A549 (cell line): ENCODE measurements around the gene BRF1. TPM values are rescaled to one million over a fixed set of nuclear protein-coding genes. Genes with fewer than 3 reads are reported as not detected.

Experiments
- ATAC-seq, 2 experiments: fragments of 200-7000 bp in 1 of 2; fragments of >200 bp in 1 of 2; cut with Nextera tagmentation in 1 of 2; cut with Tn5 transposase in 1 of 2; 3 replicates each; pipeline versions ENCODE4 v1.8.0 to v1.9.1; 2018 to 2020; ENCODE audit warnings: mild to moderate bottlenecking in 1 of 2, moderate library complexity in 1 of 2
- CTCF ChIA-PET: fragments of 300-600 bp; sonication (Branson Sonifier 250); formaldehyde crosslinking; extraction: SDS; loops from one replicate; lab custom pipeline; 2021; ENCODE audit warnings: antibody characterized with exemption, inconsistent platforms; lab: Yijun Ruan, JAX
- POLR2A ChIA-PET: fragments of 350-600 bp; formaldehyde crosslinking; extraction: SDS; loops from one replicate; lab custom pipeline; 2021; ENCODE audit warnings: antibody characterized with exemption, inconsistent platforms; lab: Yijun Ruan, JAX
- DNase-seq, 2 experiments: peaks; one replicate each; pipeline versions ENCODE4 v3.0.0 to v3.0.0-alpha.2; 2011 to 2016; ENCODE audit warnings: low read depth in 1 of 2, low spot score in 1 of 2
- FAIRE-seq: peaks from 2 replicates; lab custom pipeline; 2011; peaks lifted over from hg19 to GRCh38; lab: Jason Lieb, UNC
- H3K27ac ChIP-seq, 2 experiments: fragments of >200 bp; sonication (Bioruptor Twin); formaldehyde crosslinking; 3 replicates each; pipeline ENCODE4 v1.5.1; 2016 to 2017
- H3K4me1 ChIP-seq: fragments of >200 bp; sonication (Bioruptor Twin); formaldehyde crosslinking; 3 replicates; pipeline ENCODE4 v1.6.1; 2016
- H3K4me2 ChIP-seq: fragments of >200 bp; sonication (Bioruptor Twin); formaldehyde crosslinking; 3 replicates; pipeline ENCODE4 v1.6.1; 2016
- H3K4me3 ChIP-seq: fragments of >200 bp; sonication (Bioruptor Twin); formaldehyde crosslinking; 3 replicates; pipeline ENCODE4 v1.5.1; 2016
- H3K9me3 ChIP-seq: fragments of >200 bp; sonication (Bioruptor Twin); formaldehyde crosslinking; 3 replicates; pipeline ENCODE4 v1.6.1; 2016
- CBX8 ChIP-seq: fragments of 200-600 bp; sonication (generic); IDR thresholded peaks from 2 replicates; pipeline ENCODE4 v1.6.1; 2016
- CEBPB ChIP-seq, 2 experiments: fragments of >200 bp in 1 of 2; sonication (Bioruptor Twin) in 1 of 2; formaldehyde crosslinking in 1 of 2; IDR thresholded peaks; 2 replicates each; pipeline ENCODE4 v1.6.1; 2012 to 2016
- CTCF ChIP-seq: fragments of >200 bp; sonication (Bioruptor Twin); formaldehyde crosslinking; IDR thresholded peaks from 3 replicates; pipeline ENCODE4 v1.5.1; 2016
- EHF ChIP-seq: fragments of 250-450 bp; sonication (Bioruptor Pico); IDR thresholded peaks from 2 replicates; pipeline ENCODE4 v1.5.0; 2020; ENCODE audit warnings: mild to moderate bottlenecking
- EHMT2 ChIP-seq: fragments of 200-600 bp; sonication (generic); IDR thresholded peaks from 2 replicates; pipeline ENCODE4 v1.6.1; 2016; ENCODE audit warnings: antibody characterized with exemption, low read depth, mild to moderate bottlenecking, moderate library complexity
- EP300 ChIP-seq, 2 experiments: fragments of >200 bp; sonication (Bioruptor Twin); formaldehyde crosslinking; IDR thresholded peaks; 2 replicates in 1 of 2; 3 replicates in 1 of 2; pipeline ENCODE4 v1.6.1; 2016 to 2017
- ESRRA ChIP-seq: fragments of 150-350 bp; IDR thresholded peaks from 2 replicates; pipeline ENCODE4 v1.6.1; 2014; ENCODE audit warnings: mild to moderate bottlenecking, low read length, borderline replicate concordance
- FOSL2 ChIP-seq, 2 experiments: fragments of 450-650 bp in 1 of 2; fragments of >200 bp in 1 of 2; sonication (Bioruptor Twin) in 1 of 2; formaldehyde crosslinking; IDR thresholded peaks; 2 replicates each; pipeline versions ENCODE4 v1.5.0 to v1.6.1; 2016 to 2020; ENCODE audit warnings: mild to moderate bottlenecking in 1 of 2, moderate library complexity in 1 of 2
- HDAC2 ChIP-seq: fragments of 200-600 bp; sonication (generic); IDR thresholded peaks from 2 replicates; pipeline ENCODE4 v1.6.1; 2016
- HOXB5 ChIP-seq: fragments of 250-450 bp; sonication (Bioruptor Pico); IDR thresholded peaks from 2 replicates; pipeline ENCODE4 v1.5.0; 2020; ENCODE audit warnings: mild to moderate bottlenecking, moderate library complexity
- KDM1A ChIP-seq: fragments of 200-600 bp; sonication (generic); IDR thresholded peaks from 2 replicates; pipeline ENCODE4 v1.6.1; 2016; ENCODE audit warnings: low read depth, mild to moderate bottlenecking
- KDM5A ChIP-seq: fragments of 200-600 bp; sonication (generic); IDR thresholded peaks from 2 replicates; pipeline ENCODE4 v1.6.1; 2016; ENCODE audit warnings: antibody characterized with exemption, mild to moderate bottlenecking
- MAFK ChIP-seq: fragments of 450-650 bp; IDR thresholded peaks from 2 replicates; pipeline ENCODE4 v1.6.1; 2014; ENCODE audit not compliant: partially characterized antibody
- MAZ ChIP-seq: fragments of 150-350 bp; IDR thresholded peaks from 2 replicates; pipeline ENCODE4 v1.6.1; 2014; ENCODE audit warnings: antibody characterized with exemption, low read depth, low read length, borderline replicate concordance
- MYC ChIP-seq: IDR thresholded peaks from 2 replicates; pipeline ENCODE4 v1.6.1; 2012; ENCODE audit warnings: mild to moderate bottlenecking, inconsistent platforms, low read length, improper control_type of control experiment, borderline replicate concordance
- NR3C1 ChIP-seq: fragments of >200 bp; sonication (Bioruptor Twin); formaldehyde crosslinking; IDR thresholded peaks from 3 replicates; pipeline ENCODE4 v1.6.1; 2017
- POLR2A ChIP-seq: IDR thresholded peaks from 2 replicates; pipeline ENCODE4 v1.6.1; 2012; ENCODE audit warnings: mild to moderate bottlenecking, low read length
- RAD21 ChIP-seq, 2 experiments: fragments of >200 bp in 1 of 2; sonication (Bioruptor Twin) in 1 of 2; formaldehyde crosslinking in 1 of 2; IDR thresholded peaks in 1 of 2; conservative IDR thresholded peaks in 1 of 2; 2 replicates in 1 of 2; 3 replicates in 1 of 2; pipeline ENCODE4 v1.6.1; 2012 to 2018; ENCODE audit warnings: inconsistent platforms in 1 of 2
- SMC3 ChIP-seq: fragments of >200 bp; sonication (Bioruptor Twin); formaldehyde crosslinking; IDR thresholded peaks from 3 replicates; pipeline ENCODE4 v1.6.1; 2018; ENCODE audit warnings: inconsistent platforms
- TFCP2L1 ChIP-seq: fragments of 250-450 bp; sonication (Bioruptor Pico); IDR thresholded peaks from 2 replicates; pipeline ENCODE4 v1.5.0; 2021; ENCODE audit warnings: mild to moderate bottlenecking
- TP53 ChIP-seq: fragments of 250-450 bp; sonication (Bioruptor Pico); IDR thresholded peaks from 2 replicates; pipeline ENCODE4 v1.5.0; 2021; ENCODE audit warnings: mild to moderate bottlenecking, moderate library complexity
- USF2 ChIP-seq: fragments of 450-650 bp; IDR thresholded peaks from 2 replicates; pipeline ENCODE4 v1.6.1; 2014; ENCODE audit warnings: antibody characterized with exemption
- ZNF302 ChIP-seq: fragments of 250-450 bp; sonication (Bioruptor Pico); IDR thresholded peaks from 2 replicates; pipeline ENCODE4 v1.9.0; 2021; ENCODE audit warnings: inconsistent platforms, mild to moderate bottlenecking, moderate library complexity
- WGBS: methylation state at CpG from one replicate; pipeline ENCODE4 v1.1.6; 2017; ENCODE audit errors: missing lambda C conversion rate; 5-methylcytosine and 5-hydroxymethylcytosine counted together
- polyA plus RNA-seq, 4 experiments: library from polyadenylated mRNA; depleted of rRNA in 3 of 4; stranded (reverse); fragments of >200 nt; fragmentation: RNase III in 1 of 4; extraction: RNeasy Plus Mini Kit Qiagen cat#74134 plus additional on column Dnase treatment in 1 of 4; gene quantifications; 2 replicates in 3 of 4; 3 replicates in 1 of 4; pipeline ENCODE4 v1.2.3, GENCODE V29; 2011 to 2017
- TF ChIP-seq, protein P1 (sequence below): fragments of 150-350 bp; IDR thresholded peaks from 2 replicates; pipeline ENCODE4 v1.6.1; 2014; ENCODE audit warnings: low read depth, mild to moderate bottlenecking, low read length

BRF1 gene
- polyA plus RNA-seq, 2 of the 4 experiments (the other 2 are of a cell fraction): 8.5 to 25.7 TPM

GRCh38 chr14:105283028-105283427, 17.8 kb downstream of the BRF1 start:
- TF ChIP-seq NR3C1 (no peak), EHF (CRISPR knock-in tag) (no peak), HDAC2 (no peak), MAFK (no peak), KDM5A (no peak)
- no peak for DNase-seq
- 85% methylated on average over 10 of the region's 10 CpGs for WGBS
- no peak overlapping the region for H3K4me3 ChIP-seq
- H3K9me3 ChIP-seq: no peaks in the 10 kb centered on the region
- H3K4me2 ChIP-seq: no peak overlapping the region
- no peak for FAIRE-seq
- no peak overlapping the region for H3K27ac ChIP-seq
- POLR2A ChIA-PET: no interaction called here
- ATAC-seq: no peak
- CTCF ChIA-PET: interaction anchor here (1.0 to 3.2 kb wide), 16 partner anchors 9 to 197 kb away, joined by 3 to 32 read pairs (median 6); no protein-coding TSS in a partner anchor
- peaks cover 4% of the 10 kb centered on the region; the same call in 1 of the 3 replicates for H3K4me1 ChIP-seq

DNA sequence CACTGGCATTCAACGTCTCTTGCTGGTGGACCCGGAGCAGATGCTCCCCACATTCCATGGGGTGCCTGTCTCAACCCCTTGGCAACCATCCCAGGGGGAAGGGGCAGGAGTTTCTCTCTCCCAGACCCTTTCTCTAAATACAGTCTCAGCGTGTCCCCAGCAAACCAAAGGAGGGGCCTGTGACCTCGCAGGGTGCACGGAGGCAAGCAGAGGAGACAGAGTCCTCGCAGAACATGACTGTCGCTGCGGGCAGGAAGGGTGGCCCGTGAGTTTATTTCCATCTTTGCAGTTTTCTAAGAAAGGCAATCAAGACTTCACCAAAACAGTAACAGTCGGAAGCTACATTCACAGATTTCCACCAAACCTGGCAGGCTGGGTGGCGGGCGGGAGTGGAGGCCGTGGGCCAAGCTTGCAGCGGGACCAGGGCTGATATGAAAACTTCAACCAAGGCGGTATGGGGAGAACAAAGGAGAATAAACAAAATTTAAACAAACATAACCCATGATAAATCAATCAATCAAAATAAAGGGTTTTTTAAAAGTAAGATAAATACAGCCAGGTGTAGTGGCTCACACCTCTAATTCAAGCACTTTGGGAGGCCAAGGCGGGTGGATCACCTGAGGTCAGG, 18.6 kb downstream of the BRF1 start:
- H3K4me2 ChIP-seq: no peak overlapping the region
- H3K4me1 ChIP-seq: peaks cover 4% of the 10 kb centered on the region; the same call in 1 of the 3 replicates
- WGBS: 56% methylated on average over 16 of the region's 16 CpGs
- H3K4me3 ChIP-seq: no peak overlapping the region
- TF ChIP-seq MYC: no peak
- TF ChIP-seq FOSL2 (IDR thresholded peaks at IDR 0.05): no peak
- no peak for TF ChIP-seq FOSL2 (CRISPR knock-in tag; IDR thresholded peaks at IDR 0.05)
- no peak for TF ChIP-seq CBX8
- no peak for TF ChIP-seq TFCP2L1 (CRISPR knock-in tag)
- TF ChIP-seq EP300 (IDR thresholded peaks at IDR 0.05): no peak
- TF ChIP-seq CEBPB (IDR thresholded peaks at IDR 0.05): no peak
- TF ChIP-seq, protein P1, sequence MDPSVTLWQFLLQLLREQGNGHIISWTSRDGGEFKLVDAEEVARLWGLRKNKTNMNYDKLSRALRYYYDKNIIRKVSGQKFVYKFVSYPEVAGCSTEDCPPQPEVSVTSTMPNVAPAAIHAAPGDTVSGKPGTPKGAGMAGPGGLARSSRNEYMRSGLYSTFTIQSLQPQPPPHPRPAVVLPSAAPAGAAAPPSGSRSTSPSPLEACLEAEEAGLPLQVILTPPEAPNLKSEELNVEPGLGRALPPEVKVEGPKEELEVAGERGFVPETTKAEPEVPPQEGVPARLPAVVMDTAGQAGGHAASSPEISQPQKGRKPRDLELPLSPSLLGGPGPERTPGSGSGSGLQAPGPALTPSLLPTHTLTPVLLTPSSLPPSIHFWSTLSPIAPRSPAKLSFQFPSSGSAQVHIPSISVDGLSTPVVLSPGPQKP: no peak
- no peak for TF ChIP-seq MAZ
- TF ChIP-seq POLR2A: no peak
- TF ChIP-seq USF2: no peak
- TF ChIP-seq HOXB5: no peak
- TF ChIP-seq, all 56 proteins: peak for 0
- ChIA-PET POLR2A (no interaction called here), CTCF (interaction anchor here (0.6 to 3.2 kb wide), 28 partner anchors 10 to 470 kb away, joined by 3 to 32 read pairs (median 4); no protein-coding TSS in a partner anchor)
- no peak for DNase-seq
- Histone ChIP-seq H3K27ac (peak overlapping the region in 1 of 2 experiments; percentile 48; a peak in 1 of 6 replicates), H3K9me3 (no peaks in the 10 kb centered on the region)
- peak; percentile 26 to 61; a peak in 3 of 6 replicates for ATAC-seq
- FAIRE-seq: no peak

- FAIRE-seq: peak; percentile 51
- POLR2A ChIA-PET: no interaction called here
Observed at GRCh38 chr14:105281371-105282097, 19.3 kb downstream of the BRF1 start.

More at GRCh38 chr14:105281371-105282097, 19.3 kb downstream of the BRF1 start:
- TF ChIP-seq HOXB5: no peak
- no peak for TF ChIP-seq MAZ
- no peak for TF ChIP-seq TP53 (CRISPR knock-in tag)
- TF ChIP-seq EHMT2: no peak
- no peak for TF ChIP-seq KDM1A
- peak; percentile 58 for TF ChIP-seq SMC3
- TF ChIP-seq ESRRA: no peak
- TF ChIP-seq NR3C1: no peak
- TF ChIP-seq RAD21 (conservative IDR thresholded peaks at IDR 0.05 in 1 of 2, IDR thresholded peaks at IDR 0.05 in 1 of 2): peak; percentile 83 to 85
- TF ChIP-seq ZNF302: no peak
- peak; percentile 85 for TF ChIP-seq CTCF
- TF ChIP-seq, protein P1: no peak
- CTCF ChIA-PET: interaction anchor here (0.6 to 3.2 kb wide), 21 partner anchors 10 to 469 kb away, joined by 3 to 32 read pairs (median 5); no protein-coding TSS in a partner anchor
- H3K27ac ChIP-seq: peak overlapping the region in 1 of 2 experiments; percentile 48; a peak in 1 of 6 replicates
- no peaks in the 10 kb centered on the region for H3K9me3 ChIP-seq
- no peak overlapping the region for H3K4me3 ChIP-seq
- WGBS: 48% methylated on average over 15 of the region's 23 CpGs
- peak; percentile 62 to 76 for DNase-seq
- H3K4me1 ChIP-seq: peaks cover 4% of the 10 kb centered on the region; the same call in 1 of the 3 replicates
- ATAC-seq: peak; percentile 60 to 81; a peak in 4 of 6 replicates
- H3K4me2 ChIP-seq: no peak overlapping the region
